Eye (tissue), 1 donor: ENCODE measurements around the gene TSPO.

ENCODE experiments used
- DNase-seq: peaks from one replicate; pipeline ENCODE4 v3.0.0-alpha.2; 2015

Gene TSPO

DNA sequence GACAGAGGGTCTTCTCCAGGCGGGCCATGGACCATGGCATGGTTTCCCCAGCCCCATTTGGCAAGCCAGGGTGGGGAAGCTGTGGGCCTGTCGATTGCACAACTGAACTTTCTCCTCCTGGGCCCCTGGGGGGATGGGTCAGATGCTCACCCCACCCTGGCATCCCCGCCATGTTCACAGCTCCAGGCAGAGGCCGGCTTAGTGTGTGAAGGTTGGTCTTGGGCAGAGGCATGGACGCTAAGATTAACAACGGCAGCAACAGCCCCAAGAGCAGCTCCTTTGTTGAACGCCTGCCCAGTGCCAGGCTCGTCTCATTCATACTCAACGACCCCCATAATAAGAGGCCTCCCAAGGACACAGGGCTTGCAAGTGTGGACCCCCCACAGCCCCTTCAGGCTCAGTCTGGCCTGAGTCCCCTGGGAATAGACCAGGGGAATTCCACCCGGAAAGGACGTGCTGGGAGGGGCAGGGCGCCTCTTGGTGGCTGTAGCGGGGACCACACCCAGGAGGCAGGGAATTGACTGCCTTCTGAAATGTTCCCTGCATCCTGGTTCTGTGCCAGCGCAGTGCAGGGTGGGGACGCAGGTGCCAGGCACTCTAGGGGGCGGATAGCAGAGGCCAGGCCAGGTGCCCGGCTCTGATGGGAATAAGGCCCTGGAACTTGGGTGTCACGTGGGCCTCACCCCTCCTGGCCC lies 8.3 kb downstream of the TSPO start:
- DNase-seq: peak; percentile 17

DNA sequence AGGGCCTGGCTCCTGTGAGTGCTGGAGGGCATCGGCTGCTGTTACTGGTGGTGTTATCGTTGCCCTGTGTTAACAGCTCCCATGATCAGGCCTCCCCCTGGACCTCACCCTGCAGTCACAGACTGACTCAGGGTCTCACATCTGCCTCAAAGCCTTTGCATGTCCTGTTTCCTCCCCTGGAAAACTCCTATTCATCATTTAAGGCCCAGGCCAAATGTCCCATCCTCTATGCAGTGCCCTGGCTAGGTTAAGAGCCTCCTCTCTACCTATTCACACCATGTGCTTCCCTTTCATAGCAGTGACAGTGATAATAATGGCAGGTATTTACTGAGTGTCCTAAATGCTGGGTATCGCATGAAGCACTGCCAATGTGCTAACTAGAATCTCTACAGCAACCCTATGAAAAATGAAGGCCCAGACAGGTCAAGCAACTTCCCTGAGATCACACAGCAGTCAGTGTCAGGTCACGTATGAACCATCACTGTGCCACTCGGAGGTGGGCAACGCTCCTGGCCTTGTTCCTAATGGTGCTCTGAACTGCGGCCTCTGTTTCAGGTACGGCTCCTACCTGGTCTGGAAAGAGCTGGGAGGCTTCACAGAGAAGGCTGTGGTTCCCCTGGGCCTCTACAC lies 9.3 kb downstream of the TSPO start:
- no peak for DNase-seq

DNA sequence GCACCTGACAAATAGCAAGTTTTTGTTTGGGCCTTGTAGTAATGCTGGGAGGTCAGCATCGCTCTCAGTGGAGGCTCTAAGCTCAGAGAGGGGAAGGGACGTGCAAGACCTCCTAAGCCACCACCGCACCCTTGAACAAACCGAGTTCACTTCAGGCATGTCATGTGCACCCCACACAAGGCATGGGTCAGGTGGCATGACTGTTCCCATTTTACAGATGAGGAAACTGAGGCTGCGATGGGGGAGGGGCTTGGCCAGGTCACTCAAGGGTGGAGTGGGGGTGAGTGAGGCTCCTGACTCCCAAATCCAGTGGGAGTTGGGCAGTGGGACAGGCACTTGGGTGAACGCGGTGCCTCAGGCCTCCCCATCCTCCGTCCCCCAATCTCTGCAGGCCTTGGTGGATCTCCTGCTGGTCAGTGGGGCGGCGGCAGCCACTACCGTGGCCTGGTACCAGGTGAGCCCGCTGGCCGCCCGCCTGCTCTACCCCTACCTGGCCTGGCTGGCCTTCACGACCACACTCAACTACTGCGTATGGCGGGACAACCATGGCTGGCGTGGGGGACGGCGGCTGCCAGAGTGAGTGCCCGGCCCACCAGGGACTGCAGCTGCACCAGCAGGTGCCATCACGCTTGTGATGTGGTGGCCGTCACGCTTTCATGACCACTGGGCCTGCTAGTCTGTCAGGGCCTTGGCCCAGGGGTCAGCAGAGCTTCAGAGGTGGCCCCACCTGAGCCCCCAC lies 11.2 kb downstream of the TSPO start:
- no peak for DNase-seq

DNA sequence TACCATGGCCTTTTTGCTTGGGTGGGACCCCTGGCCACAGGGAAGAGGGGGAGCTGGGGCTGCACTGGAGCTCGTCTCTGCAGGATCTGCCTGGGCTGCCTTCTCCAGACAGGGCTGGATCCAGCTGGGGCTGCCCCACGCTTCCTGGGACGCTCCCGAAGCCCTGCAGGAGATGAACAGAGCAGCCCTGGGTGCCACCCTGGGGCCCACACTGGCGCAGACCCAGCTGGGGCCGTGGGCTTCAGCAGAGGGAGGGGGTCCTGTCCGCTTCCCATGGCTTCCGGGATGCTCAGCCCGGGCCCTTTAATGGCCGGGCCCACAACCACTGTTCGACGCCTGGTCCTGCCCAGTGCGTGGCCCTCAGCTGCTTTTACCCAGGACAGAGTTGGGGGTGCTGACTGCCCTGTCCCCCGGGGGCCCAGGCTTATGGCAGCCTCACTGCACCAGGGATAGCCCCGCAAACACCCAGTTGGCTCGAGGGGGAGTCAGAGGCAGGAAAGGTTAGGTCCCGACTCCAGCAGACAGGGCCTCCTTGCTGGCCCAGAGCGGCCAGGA lies 12.0 kb downstream of the TSPO start:
- DNase-seq: no peak

DNA sequence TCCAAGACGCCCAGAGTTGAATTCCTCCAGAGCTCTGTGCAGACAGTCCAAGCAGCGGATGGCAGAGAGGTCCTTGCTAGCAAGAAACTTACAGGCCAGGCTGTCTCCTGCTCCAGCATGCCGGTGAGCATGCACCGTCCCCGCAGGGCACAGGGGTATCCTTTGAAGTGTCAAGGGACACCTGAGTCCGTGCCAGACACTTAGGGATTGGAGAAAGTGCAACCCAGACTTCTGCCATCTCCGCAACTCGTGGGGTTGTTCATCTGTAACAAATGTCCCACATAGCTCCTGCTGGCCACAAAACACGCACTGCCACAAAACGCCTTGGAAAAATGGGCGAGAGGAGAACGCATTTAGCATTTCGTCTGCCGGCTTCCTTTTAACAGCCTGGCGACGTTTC lies 13.3 kb downstream of the TSPO start:
- no peak for DNase-seq

DNA sequence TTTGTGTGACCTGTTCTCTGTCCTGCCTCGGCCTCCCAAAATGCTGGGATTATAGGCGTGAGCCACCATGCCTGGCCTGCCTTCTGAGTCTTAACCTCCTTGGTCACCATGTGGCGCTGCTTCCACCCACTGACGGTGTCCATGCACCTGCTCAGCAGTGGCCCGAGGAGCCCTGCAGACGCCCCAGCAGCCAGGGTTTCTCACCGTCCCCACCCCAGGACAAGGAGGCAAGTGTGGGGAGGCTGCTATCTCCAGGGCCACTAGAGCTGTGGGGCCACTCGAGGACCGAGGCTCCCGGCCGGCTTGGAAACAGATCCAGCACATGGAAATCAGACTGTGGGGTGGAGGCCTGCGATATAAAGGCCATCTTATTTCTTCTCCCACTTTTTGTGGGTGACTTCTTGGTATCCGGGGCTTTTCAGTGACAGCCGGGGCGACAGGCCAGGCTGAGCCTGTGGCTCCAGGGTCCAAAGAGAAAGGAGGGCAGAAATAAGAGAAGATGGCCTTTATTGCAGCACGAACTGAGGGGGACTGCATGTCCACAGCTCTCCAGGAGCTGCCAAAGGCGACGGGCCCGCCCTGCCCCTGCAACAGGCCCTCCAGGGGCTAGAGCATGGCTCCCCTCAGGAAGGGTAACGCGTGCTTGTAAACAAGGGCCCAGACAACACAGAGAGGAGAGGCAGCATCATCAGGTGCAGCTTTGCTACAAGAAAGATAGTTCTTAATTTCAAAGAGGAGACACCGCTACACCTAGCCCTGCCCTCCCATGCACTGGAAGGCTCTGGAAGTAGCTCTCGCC lies 15.0 kb downstream of the TSPO start:
- DNase-seq: no peak

DNA sequence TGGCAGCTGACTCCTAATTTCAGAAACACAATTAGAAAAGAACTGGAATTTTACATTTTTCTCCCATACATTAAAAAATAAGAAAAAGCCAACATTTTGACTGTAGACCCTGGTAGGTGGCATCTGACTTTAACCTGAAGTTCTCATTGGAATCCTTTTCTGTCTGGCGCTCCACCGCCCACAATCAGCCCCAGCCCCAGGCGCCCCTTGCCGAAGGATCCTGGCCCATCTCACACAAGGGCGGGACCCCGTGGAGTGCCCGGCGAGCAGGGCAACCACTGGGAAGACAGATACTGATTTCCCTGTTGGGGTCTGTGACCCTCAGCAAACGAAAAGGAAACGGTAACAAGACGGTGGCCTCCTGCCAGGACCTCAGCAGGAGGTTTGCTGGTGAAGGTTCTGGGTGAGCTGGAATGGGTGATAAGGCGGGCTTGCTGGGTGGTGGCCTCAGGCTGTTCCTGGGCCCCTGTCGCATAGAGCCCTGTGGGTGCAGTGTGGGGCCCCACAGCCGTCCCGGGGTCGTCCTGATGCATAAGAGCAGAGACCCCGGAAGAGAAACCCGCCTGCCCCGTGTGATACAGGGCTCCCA lies 15.7 kb downstream of the TSPO start:
- no peak for DNase-seq

DNA sequence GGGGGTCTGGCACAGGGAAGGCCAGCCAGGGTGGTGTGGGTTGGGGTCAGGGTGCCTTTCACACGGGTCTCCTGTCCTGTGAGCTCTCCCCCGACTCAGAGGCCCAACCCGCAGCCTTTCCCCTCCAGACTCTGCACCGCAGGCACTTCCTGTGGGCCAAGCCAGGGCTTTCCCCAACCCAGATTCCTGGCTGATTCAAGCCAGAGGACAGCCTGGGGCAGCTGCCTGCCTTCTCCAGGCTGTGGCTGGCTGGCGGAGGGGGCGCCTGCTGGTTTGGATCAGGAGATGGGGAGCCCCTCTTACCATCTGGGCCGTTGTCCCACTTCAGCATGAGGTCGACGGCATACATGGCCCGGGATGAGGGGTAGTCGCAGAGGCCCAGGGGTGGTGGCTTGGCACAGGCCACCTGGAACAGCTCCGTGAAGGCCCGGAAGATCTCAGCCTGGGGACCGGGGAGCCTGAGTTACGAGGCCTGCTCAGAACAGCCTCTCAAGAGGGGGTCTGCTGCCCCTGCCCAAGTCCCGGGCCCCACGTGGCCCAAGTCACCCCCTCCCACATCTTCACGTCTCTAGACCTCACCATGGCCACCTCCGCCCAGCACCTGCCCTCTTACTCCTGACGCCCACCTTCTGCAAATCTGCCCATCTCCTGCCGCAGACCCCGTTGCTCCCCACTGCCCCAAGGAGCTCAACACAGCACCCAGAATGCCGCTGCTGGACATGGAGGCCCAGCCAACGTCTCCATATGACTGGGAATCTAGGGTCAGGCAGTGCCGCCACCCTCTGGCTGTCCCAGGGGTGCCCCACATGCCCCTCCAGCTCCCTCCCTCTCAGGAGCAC lies 17.3 kb downstream of the TSPO start:
- DNase-seq: no peak

DNA sequence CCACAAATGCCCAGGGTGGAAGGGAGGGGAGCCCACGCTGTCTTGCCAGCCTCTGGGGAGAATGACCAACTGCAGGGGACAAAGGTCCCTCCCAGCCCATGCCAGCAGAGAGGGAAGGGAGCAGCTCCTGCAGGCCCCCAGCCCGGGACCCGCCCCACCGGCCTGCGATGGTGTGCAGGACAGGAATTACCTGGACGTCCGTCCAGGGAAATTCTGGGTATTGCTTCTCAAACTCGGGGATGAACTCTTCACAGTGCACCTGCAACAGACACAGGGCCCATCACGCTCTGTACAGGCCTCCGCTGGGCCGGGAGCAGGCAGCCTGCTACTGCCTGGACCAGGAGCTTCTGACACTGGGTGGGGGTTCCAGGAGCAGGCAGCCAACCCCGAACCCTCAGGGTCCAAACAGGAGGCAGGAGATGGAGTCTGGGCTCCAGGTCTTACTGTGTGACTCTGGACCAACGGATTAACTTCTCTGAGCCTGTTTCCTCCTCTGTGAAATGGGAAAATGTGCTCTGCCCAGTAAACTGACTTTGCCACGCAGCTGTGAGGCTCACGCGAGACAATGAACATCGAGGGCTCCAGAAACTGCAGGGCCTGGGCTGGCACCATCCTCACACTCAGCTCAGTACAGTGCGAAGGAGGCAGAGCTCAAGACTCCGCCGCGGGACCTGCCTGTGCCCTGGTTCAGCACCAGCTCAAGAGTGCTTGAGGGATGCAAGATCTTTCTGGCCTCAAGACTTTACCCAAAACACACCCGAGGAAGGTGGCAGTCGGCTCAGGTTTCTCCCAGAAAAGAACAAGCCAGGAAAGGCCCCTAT lies 18.2 kb downstream of the TSPO start:
- DNase-seq: no peak

DNA sequence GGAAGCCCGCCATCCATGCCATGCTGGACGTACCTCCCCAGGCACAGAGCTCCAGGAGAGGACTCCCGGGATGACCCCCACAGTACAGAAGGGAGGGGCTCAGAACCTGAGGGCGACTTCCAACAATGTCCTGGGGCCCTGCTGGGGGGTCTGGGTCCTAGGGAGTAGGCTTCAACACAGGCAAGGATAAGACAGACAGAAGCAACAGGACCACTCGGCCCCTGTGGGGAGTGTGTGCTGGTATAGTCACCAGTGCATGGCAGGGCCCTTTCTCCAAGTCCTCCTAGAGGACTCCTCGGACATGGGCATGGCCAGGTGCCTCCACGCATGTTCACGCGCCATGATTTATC lies 18.7 kb downstream of the TSPO start:
- DNase-seq: no peak

DNA sequence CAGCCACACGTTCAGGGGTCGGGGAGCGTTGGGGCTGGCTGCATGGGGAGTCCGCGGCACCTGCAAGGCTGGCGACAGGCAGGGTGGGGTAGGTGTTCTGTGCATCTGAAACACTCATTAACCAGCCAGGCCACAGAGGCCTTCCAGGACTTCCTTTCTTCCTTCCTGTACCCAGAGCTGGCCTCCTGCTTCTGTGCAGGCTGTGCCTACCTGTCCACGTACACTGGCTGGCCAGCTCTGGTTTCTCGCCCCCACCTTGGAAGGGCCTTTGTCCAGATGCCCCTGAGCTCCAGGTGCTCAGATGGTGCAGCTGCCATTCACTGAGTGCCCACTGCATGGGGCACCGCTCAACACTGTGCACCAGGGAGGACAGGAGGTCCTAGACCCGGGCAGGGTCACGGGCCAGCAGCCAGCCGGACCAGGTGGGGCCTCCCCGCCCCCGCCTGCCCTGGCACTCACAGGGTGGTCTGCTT lies 19.7 kb downstream of the TSPO start:
- no peak for DNase-seq

DNA sequence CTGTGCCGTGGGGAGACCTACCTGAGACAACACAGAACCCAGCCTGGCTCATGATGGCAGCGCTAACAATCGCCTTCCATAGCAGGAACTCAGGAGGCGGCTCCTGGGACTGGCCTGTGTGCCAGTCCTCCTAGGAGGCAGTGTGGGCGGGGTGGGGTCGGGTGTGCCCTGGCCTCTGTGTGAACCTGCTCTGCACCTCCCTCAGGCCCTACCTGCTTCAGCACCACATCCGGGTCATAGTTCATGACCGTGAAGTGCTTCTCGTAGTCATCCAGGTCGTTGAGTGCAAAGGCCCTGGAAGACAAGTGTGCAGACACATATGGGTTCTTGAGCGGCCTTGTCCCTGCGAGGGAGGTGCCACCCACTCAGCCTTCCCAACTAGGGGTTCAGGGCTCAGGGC lies 20.2 kb downstream of the TSPO start:
- no peak for DNase-seq

DNA sequence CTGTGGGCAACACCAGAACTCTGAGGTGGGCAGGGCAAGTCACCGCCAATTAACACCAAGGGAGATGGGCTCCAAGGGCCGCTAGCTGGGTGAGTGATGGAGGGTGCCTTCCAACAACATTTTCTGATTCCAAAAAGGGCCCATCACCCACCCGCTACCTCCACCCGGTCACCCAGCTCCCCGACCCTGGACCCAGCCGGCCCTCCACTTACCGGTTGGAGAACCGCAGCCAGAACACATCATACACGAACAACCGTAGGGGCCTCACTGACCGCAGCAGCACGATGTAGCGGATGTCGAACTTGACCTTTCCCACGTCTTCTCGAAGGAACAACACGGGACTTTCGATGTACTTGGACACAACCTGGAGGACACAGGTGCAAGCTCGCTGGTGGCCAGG lies 20.8 kb downstream of the TSPO start:
- DNase-seq: no peak

DNA sequence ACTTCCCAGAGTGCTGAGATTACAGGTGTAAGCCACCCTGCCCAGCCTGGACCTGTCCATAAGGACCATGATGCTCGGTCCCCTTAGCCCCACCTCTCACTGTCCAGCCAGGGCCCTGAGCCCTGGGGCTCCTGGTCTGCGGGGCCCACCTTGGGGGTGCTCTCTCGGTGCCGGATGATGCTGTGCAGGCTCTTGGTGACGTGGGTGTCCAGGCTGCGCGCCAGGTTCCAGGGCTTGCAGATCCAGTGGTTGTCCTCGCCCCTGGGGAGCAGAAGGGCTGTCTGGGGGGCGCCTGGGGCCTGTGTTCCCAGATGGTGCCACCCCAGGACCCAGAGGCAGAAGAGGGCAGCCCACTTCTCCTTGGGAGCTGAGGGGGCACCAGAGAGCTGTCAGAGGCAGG lies 22.2 kb downstream of the TSPO start:
- no peak for DNase-seq

DNA sequence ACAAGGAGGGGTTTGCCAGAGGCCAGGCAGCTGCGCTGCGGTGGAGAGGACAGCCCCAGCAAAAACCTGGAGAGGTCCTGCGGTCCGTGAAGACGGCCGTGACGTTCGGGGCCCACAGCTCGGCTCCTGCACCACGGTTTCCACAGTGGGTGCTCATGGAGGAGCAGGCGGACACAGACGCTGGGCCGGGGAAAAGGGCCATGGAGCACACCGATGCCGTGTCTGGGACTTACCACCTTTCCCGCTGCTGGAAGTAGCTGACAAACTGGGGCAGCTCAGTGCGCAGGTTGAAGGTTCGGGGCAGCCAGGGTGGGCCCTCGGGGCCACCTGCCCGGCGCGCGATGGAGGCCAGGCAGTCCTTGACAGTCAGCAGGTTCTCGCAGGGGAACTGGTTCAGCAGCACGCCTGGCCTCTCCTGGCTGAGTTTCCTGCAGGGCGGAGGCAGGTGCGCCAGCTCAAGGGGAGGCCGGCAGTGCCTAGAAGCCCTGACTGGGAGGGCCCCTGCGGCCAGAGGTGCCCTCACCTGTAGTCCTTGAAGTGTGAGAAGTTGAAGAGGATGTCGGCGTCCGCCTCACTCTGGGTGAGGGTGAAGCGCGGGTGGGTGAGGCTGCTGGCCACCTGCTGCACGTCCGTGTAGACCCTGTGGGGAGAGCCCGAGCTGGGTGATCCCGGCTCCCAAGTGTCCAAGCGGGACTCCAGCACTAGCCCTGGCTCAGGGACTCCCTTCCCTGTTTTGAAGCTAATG lies 22.8 kb downstream of the TSPO start:
- no peak for DNase-seq

DNA sequence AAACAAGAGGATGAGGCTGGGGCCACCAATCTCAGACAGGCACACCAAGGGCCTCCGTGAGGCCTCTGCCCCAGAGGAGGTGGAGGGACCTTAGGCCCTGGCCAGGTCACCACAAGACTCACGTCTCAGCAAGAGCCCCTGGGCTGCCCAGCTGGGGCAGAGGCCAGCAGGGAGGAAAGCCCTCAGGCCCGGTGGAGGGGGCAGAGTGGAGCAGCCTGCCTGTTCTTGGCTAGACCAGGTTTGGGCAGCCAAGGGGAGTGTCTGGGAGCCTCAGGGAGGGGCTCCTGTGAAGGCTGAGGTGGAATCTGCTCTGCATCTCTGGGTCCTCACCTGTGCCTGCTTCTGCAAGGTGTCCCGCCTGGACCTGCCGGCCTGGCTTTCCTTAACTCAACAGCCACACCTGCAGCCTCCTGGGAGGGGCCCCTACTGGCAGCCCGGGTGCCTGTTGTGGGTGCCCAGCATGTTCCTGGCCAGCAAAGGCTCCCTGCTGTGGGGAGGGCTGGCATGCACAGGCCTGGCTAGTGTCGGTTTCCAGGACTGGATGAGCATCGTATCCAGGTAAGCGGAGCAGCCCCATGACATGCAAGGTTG lies 23.7 kb downstream of the TSPO start:
- DNase-seq: no peak

DNA sequence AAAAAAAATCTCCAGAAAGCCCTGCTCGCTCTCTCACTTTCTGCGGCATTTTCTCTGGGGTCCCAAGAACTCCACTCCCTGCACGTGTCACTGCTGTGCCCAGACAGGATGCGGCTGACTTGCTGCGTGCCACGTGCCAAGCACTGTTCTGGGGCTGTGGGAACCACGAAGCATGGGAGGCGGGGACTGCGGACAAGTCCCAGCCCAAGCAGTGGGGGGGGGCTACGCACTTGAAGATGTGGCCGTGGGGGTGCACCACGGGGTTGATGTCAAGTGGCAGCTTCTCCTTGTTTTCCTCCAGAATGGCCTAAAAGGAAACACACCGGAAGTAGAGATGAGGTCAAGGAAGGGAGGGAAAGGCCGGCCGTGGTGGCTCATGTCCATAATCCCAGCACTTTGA lies 24.7 kb downstream of the TSPO start:
- DNase-seq: no peak

DNA sequence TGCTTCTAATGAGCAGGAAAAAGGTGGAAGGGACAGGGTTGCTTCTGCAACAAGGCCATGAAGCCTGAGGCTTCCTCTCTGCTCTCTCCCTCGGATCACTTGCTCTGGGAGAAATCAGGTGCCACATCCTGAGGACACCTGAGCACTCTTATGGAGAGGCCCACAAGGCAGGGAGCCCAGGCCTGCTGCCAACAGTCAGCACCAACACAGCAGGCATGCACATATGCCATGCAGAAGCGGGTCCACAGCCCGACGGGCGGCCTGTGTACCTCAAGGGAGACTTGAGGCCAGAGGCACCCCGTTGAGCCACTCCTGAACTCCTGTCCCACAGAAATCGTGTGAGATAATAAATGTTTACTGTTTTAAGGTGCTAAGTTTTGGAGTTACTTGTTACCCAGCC lies 26.1 kb downstream of the TSPO start:
- no peak for DNase-seq

DNA sequence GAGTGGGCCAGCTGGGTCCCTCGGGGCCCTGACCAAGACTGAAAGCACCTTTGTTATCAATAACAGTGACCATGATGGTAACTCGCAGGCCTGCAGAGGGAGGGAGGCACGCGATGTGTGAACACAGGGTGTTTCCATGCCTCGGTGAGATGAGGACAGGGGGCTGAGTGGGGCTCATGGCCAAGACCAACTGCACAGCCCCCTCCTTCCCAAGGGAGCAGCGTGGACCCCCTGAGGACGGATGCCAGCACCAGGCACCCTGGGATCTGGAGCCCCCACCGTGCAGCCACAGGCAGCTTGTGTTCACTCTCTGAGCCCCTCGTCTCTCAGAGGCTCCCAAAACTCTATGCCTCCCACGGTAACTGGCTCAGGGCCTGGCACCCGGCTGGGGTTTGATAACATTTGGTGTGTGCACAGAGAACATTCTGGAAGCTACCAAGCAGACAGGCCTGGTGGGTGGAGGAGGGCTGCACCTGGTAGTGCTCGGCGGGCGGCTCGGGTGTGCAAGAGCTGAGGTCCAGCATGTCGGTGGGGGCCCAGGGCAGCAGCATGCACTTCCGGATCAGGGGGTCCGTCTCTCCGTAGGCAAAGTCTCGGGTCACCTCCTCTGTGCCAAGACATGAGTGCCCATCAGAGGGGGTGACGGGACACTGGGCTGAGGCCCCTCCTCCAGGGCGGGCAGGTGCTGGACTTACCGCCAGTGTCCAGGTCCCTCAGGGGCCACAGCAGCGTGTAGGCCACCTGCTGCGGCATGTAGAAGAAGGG lies 28.0 kb downstream of the TSPO start:
- DNase-seq: no peak
